HG03139 (cell line): ENCODE data around the gene ABHD17A.
A peak's percentile ranks its signal among the peaks of the same experiment; 100 is the strongest.

Source experiments
- ATAC-seq: cut with Tn5 transposase; IDR thresholded peaks from one replicate; pipeline ENCODE4 v1.9.1; 2021; ENCODE audit not compliant: unreplicated experiment

ABHD17A gene

DNA sequence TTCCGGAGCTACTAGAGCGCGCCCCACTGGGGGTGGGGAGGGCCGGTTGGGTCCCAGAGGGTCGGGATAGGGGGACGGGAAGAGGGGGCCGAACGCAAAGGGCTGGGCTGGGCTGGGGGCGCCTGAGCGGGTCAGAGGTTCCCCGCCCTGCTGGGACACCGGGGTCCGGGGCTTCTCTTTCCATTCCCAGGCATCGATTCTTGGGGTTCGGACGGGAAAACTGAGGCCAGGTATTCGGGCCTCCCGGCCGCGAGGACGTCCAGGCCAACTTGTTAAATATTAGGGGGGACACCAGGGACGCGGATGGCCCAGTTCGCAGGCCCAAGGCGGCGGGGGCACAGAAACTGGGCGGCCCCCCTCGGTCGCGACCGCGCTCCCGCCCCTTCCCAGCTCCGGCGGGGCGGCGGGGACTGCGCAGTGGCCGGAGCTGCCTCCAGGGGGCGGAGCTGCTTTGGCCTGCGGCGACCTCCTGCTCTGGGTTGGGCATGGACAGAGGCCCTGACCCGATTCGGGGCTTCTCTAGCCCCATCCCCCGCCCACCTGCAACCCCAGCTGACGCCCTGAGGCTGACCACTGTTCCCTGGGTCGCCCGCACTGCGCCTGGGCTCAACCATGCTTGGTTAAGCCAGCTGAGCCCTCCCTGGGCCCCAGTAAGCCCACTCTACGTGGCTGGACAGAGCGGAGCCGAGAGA lies 20.7 kb downstream of the ABHD17A start:
- ATAC-seq = no peak

- ATAC-seq = peak; percentile 43
Measured at GRCh38 chr19:1863638-1864479, 21.4 kb downstream of the ABHD17A start.

GRCh38 chr19:1863328-1863637 lies 22.0 kb downstream of the ABHD17A start, which contains the start of gene KLF16:
KLF16 (minus strand) TSS chr19:1863579; CDS start chr19:1863497, 82 bp downstream.
- no peak for ATAC-seq

DNA sequence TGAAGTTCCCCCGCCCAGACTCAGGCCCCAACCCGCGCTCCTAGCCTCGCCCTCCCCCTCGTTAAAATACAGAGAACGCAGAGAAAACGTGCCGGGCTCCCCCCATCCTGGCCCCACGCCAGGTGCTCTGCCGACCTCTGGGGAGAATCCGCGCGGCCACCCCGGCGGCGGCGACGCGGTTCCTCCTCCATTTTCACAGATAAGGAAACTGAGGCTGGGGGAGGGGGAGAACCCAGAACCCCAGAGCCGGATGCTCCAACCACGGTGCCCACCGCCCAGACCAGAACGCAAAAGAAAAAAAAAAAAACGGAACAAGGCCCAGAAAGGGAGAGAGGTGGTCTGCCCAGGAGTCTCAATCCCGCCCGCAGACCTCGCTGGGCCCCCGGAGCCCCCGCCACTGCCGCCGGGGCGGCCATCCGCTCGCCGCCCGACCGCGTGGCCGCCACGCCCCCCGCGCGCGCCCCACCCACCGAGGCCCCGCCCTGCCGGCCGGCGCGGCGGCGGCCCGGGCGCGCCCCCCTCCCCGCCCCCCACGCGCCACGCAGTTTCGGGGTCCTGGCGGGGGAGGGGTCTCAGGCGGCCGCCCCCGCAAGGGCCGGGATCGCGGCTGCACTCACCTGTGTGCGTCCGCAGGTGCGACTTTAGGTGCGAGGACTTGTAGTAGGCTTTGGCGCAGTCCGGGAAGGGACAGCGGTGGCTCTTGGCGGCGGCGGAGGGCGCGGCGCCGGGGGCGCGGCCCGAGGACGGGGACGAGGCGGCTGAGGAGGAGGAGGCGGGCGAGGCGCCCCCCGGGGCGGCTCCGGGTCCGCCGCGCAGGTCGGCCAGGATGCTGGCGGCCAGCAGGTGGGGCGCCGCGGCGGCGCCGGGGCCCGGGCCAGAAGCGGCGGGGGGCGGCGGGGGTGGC lies 22.6 kb downstream of the ABHD17A start:
- no peak for ATAC-seq

GRCh38 chr19:1862068-1862423 lies 23.2 kb downstream of the ABHD17A start:
- ATAC-seq = no peak

DNA sequence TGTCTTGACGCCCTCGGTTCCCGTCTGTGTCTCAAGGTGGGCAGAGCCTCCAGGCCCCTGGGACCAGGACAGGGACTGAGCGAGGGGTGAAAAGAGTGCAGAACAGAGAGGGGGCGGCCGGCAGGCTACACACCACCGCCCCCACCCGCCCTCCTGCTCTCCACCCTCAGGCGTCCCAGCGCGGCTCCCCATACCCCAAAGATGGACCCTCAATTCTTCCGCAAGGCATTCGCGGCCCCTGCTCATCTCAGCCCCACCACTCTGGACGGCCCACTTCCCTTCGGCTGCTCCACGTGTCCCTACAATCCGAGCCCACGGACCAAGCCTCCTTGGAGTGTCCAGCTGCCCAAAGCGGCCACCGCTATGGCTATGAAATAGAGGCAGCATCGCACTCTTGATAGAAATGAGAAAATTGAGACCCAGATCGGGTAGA lies 23.7 kb downstream of the ABHD17A start:
- no peak for ATAC-seq

DNA sequence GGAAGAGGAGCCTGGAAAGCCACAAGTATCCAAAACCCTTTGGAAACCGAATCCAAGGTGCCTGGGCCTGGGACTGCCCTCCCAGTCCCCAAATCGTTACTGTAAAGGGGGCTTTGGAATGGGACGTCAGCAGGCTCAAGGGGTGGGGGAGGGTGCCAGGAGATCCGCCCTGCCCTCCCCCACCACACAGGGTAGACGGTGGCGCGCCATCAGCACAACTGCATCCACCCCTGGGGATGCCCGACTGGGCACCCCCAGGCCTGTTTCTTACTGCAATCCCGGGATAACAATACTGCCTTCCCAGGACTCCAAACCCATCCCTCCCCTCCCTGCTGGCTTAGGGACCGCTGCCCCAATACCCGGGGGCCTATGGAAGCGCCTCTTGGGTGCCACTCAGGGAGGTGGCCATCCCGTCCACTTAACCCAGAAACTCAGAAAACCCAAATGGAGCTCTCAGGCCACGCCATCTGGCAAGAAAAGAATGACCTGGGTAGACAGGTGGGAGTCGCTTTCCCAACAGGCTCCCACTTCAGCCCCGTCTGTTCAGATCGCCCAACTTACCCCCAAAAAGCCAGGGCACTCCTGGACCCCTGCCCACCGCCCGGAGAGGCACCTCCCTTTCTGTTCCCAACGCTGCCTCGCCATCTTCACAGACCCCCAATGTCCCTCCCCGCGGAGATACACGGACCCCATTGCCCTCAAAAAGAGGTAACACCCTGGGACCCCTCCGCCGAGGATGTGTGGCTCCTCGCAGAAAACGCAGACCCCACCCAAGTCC lies 24.3 kb downstream of the ABHD17A start:
- ATAC-seq = no peak

DNA sequence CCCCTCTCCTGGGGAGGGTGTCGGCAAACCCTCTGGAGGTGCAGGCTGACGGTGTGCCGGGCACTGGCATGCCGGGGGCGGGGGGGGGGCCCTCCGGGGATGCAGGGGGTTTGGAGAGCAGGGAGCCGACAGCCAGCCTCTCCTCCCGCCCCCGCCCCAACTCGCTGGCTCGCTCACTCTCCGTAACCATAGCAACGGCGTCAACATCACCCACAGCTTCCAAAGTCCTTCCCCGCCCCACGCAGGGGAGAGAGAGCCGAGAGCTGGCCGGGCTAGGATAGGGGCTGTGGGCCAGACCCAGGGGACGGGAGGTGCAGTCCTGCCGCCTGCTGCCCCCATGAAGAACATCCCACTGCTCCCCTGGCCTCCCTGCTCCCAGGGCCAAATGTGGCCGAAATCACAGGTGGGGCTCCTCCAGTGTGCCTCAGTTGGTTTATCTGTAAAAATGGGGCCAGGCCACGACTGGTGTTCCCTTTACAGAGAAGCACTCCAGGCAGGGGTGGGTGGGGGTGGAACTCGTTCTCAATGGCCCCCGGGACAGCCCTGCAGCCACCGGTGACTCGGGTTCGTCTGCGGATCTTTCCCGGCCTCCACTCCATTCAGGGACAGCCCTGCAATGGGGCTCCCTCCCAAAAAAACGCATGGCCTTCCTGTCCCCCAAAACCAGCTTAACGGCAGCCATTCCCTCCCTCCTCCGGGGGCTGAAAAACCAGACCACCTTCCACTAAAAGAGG lies 25.1 kb downstream of the ABHD17A start:
- ATAC-seq = no peak

DNA sequence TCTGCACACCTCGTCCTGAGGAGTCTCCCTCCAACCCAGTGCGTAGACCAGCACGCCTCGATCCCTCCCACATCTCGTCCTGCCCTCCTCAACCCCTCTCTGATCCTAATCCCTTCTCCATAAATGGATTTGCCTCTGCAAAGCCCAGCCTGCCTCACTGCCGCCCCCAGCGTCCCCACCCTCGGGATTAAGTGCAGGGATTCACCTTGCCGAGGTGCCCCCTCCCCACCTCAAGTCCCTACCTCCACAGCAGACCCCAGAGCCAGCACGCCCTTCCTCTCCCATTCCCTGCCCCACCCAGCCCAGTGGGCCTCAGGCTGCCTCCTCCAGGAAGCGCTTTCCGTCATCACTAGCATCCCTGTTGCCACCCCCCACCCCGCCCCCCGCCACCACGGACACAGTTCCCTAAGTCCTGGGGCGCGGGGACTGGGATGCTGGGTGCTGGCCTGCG lies 25.9 kb downstream of the ABHD17A start:
- no peak for ATAC-seq

DNA sequence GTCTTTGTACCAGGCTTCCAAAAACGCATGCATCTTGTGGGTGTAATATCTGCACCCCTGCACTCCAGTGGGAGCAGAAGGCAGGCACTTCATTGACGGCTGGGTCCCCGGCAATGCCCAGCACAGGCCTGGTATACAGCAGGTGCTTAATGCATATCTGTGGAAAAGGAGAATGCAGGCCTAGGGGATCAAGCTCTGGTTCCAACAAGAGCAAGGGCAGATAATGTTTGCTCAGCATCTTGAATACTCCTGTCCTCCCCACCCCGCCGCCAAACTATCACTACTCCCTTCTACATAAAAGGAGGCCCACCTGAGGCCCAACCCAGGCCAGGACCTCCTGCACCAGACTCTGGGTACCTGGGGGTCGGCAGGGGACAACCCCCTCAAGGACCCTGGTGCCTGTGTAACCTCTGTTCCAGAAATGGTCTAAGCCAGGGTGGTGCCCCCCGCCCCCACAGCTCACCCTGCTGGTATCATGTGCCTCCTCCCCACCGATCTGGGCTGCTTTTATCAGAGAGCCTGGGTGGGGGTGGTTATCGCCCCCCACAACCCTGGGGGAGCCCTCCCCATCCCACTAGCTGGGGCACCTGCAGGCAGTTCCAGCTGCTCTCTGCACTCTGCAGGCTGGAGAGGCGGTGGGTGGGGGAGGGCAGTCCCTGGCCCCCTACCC lies 26.7 kb downstream of the ABHD17A start:
- ATAC-seq = no peak

DNA sequence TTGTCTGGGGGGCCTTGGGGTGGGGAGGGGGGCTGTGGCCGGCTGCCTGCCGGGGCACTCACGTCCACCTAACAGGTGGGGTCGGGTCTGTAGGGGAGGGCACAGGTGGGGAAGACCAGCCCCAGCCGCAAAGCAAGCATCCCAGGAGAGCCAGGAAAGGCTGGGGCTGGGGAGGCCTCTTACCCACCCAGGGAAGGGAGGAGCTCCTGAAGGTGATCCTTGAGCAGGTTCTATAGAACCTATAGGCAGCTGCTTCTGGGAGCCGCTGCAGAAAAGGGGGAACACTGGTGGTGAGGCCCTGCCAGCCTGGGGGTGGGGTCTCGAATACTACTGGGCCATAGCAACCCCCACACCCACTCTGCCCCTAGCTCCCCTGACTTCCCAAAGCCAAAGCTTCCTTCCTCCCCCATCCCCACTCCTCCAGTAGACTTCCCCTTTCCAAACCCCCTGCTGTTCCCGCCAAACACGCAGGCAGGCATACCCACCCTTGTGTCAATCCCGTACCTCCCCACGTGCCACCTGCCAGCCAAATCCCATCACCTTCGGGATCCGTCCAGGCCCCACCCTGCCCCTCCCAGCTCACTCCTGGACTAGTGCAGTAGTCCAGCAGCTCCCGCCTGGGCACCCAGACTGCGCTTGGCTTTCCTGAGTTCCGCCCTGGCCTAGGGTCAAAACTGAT lies 27.5 kb downstream of the ABHD17A start:
- no peak for ATAC-seq

DNA sequence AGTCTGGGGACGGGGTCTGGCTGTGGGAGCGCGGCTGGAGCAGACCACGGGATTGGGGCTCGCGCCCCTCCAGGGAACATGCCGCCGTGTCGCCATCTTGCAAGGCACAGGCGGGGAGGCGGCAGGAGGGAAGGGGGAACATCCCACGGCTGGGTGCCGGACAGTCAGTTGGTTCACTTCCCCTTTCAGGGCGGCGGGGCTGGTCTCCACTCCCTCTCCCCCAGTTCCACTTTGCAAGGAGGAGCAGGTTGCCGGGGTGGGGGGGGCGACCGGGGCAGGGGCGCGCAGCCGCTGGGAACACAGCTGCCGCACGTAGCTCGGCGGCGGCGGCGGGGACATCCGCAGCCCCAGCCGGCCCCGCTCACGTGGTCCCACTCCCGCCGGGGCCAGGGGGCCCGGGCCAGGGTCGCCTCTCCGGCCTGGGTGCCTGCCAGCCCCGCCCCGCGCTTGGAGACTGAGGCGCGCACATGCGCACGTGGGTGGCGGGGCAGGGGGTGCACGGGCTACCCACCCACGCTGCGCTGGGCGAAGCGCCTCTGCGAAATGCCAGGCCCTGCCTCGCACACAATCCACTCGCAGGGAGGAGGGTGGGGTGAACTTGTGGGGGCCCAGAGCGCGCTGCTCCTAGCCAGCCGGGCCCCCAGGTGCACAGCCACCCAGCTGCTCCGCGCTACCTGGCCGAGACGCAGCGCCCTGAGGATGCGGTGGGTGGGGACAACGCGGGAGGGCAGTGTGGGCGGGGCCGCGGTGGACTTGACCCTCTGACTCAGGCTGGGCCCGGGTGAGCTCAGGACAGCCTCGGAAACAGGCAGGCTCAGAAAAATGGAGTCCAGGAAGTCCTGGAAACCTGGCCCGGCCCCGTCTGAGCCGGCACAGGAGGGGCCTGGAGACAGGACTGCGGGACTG lies 28.3 kb downstream of the ABHD17A start:
- ATAC-seq = no peak

GRCh38 chr19:1856345-1856697 lies 29.0 kb downstream of the ABHD17A start:
- no peak for ATAC-seq

- ATAC-seq = no peak
Measured at GRCh38 chr19:1855828-1856255, 29.5 kb downstream of the ABHD17A start.

DNA sequence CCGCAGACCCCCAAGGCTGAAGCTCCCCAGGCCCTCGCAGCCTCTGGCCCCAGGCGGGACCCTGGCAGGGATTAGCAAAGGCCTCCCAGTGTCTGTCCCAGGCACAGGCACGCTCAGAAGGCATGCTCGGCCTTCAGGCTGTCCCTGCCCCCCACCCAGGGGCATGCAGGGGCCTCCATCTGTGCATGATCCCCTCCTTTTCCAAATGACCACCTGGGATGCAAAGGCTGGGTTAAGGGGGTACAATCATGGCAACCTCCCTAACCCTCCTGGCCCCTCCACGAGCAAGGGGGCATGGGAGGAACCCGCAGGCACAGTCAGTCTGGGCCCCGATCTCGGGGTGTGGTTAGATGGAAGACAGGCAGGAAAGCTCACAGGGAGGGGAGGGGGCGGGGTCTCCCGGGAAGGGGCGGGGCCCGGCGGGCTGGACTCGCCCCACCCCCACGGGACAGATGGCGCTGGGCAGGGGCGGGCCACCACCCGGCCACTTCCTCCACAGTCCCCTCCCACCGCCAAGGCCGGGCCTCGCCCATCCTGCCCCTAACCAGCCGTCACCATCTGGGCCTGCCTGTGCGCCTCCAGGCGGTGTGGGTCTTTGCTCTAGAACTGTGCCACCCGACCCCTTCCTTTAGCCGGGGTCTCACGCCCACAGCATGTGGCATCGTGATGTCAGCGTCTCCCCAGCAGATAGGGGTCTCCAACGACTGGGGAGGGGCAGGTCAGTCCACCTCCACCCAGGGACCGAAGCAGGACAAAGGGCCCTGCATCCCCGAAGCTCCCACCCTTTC lies 30.1 kb downstream of the ABHD17A start:
- ATAC-seq = peak; percentile 38

- no peak for ATAC-seq
Measured at GRCh38 chr19:1854542-1855039, 30.7 kb downstream of the ABHD17A start.

DNA sequence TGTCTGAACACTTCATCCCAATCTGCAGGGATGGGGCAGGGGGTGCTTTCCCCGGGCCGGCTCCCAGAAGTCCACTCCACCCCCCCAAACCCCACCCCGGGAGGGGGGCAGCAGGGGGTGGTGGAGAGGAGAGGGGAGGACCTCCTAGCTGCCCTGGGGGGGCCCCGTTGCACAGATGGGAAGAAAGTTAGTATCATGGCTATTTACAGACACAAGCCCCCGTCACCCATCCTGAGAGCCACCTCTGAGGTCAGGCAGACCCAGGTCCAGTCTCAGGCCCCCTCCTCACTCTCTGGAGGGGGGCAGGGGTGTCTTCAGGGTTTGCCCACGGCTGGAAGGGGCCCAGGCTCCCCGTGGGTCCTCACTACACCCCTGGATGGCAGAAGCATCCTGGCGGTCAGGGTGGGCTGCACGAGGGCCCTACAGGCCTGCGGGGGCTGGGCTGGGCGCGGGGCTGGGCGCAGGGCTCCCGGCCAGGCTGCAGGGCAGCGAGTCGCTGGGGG lies 31.2 kb downstream of the ABHD17A start:
- no peak for ATAC-seq
